Thyroid gland (tissue), 4 donors: ENCODE results near the gene TCF19. TPM values are rescaled to one million over a fixed set of nuclear protein-coding genes. Genes with fewer than 3 reads are reported as not detected.

ENCODE experiments used
- DNase-seq, 2 donors: peaks; one replicate each; pipeline ENCODE4 v3.0.0-alpha.2; 2019
- H3K27ac ChIP-seq, 3 donors: fragments of 200-600 bp; sonication (generic); 1 replicate in 2 of 3; 2 replicates in 1 of 3; pipeline ENCODE4 v1.5.1; 2016 to 2019; ENCODE audit warnings: mild to moderate bottlenecking in 1 of 3, moderate library complexity in 1 of 3
- H3K27me3 ChIP-seq: fragments of 200-600 bp; sonication (generic); one replicate; pipeline ENCODE4 v1.5.1; 2019
- H3K36me3 ChIP-seq, 2 donors: fragments of 200-600 bp; sonication (generic); one replicate each; pipeline ENCODE4 v1.5.1; 2016 to 2019
- H3K4me1 ChIP-seq, 2 donors: fragments of 200-600 bp; sonication (generic); one replicate each; pipeline ENCODE4 v1.5.1; 2017 to 2019
- H3K4me3 ChIP-seq, 3 donors: fragments of 200-600 bp; sonication (generic); replicated peaks in 1 of 3; 1 replicate in 2 of 3; 2 replicates in 1 of 3; pipeline ENCODE4 v1.5.1; 2016; ENCODE audit warnings: mild to moderate bottlenecking in 1 of 3
- H3K9me3 ChIP-seq: fragments of 200-600 bp; sonication (generic); one replicate; pipeline ENCODE4 v1.5.1; 2017
- CTCF ChIP-seq, 6 experiments: fragments of 200-600 bp in 3 of 6; fragments of 450-650 bp in 3 of 6; sonication (generic) in 3 of 6; IDR thresholded peaks; one replicate each; pipeline ENCODE4 v1.5.1; 2016 to 2019; ENCODE audit warnings: antibody characterized with exemption in 6 of 6, mild to moderate bottlenecking in 2 of 6, inconsistent platforms in 1 of 6, moderate library complexity in 1 of 6
- POLR2A ChIP-seq, 2 donors: fragments of 450-650 bp; IDR thresholded peaks; one replicate each; pipeline ENCODE4 v1.6.1; 2017; ENCODE audit warnings: antibody characterized with exemption in 2 of 2, mild to moderate bottlenecking in 2 of 2, moderate library complexity in 1 of 2
- WGBS, 2 donors: methylation state at CpG; one replicate each; pipeline ENCODE4 v1.1.5; 2017; 5-methylcytosine and 5-hydroxymethylcytosine counted together
- intact Hi-C: fragments of 100-400 bp; cut with DNase I; formaldehyde crosslinking; loops from one replicate; pipeline ENCODE4 v1.15.1; 2023
- total RNA-seq, 4 donors: library from RNA; depleted of rRNA; stranded (reverse); fragments of >200 nt; gene quantifications; one replicate each; pipeline ENCODE4 v1.2.3, GENCODE V29; 2016

Gene TCF19
- 1 to 10 TPM; 1.2 to 4.9 (median 3.2) TPM for total RNA-seq

GRCh38 chr6:31158140-31158862, at the start of gene TCF19:
Gene TCF19, plus strand, starts transcription at chr6:31158589. Its CDS starts 881 bp downstream, at chr6:31159470.
- no peak for TF ChIP-seq CTCF (IDR thresholded peaks at IDR 0.05)
- peak in 1 of 2 donors; percentile 54 for TF ChIP-seq POLR2A (IDR thresholded peaks at IDR 0.05)
- 0 to 1% methylated on average over 46 of the region's 65 CpGs for WGBS, 2 donors
- peaks cover 8 to 24% of the 10 kb centered on the region in 2 donors for H3K4me1 ChIP-seq
- no peaks in the 10 kb centered on the region for H3K27me3 ChIP-seq
- intact Hi-C loops = no loop called here
- H3K36me3 ChIP-seq = peaks cover 0 to 3% of the 10 kb centered on the region in 2 donors
- peak within 1 kb of the TSS in 2 of 3 donors; percentile 42 to 65 for H3K27ac ChIP-seq
- peak; percentile 99 for DNase-seq
- peak within 1 kb of the TSS; percentile 27 to 54 (median 51) for H3K4me3 ChIP-seq
- no peaks in the 10 kb centered on the region for H3K9me3 ChIP-seq

DNA sequence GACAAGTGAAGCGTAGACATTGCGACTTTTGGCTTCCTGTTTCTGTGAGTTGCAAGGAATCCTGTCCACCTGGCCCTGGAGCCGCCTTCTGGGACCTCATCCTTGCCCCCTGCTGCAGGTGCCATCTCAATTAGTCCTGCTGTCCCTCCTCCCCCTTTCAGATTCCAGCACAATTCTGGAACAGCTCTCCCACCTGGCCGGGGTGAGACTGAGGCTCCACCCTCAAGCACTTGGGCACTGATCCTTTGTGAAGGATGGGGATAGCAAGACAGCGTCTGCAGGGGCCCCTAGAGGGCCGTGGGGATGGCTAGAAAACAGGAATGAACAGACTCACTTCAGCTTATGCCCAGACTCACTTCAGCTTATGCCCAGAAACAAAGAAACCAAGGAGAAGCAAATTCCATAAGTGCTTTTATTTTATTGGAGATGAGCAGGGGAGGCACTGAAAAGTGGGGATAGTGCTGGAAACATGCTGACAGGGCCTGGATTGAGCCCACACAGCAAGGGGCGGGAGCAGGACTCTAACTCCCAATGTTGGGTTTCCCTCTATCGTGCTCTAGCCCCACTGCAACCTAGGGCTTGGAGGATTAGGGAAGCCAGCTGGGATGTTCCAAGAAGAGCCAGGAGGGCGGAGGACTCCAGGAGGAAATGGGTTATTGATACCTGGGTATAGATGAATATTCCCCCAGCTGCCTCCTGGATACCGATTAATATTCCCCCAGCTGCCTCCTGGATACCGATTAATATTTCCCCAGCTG, 47.4 kb upstream of the TCF19 start:
- no peak for DNase-seq
- TF ChIP-seq CTCF (IDR thresholded peaks at IDR 0.05) (no peak), POLR2A (IDR thresholded peaks at IDR 0.05) (no peak)
- H3K36me3 ChIP-seq = no peaks in the 10 kb centered on the region
- H3K4me3 ChIP-seq = no peak overlapping the region
- 70 to 74% methylated on average over 11 of the region's 11 CpGs for WGBS, 2 donors
- H3K4me1 ChIP-seq = peaks cover 16 to 27% of the 10 kb centered on the region in 2 donors
- intact Hi-C loops = no loop called here
- H3K27me3 ChIP-seq = no peaks in the 10 kb centered on the region
- no peak overlapping the region for H3K27ac ChIP-seq
- H3K9me3 ChIP-seq = no peaks in the 10 kb centered on the region

- H3K27me3 ChIP-seq = no peaks in the 10 kb centered on the region
- H3K9me3 ChIP-seq = no peaks in the 10 kb centered on the region
- peaks cover 16 to 34% of the 10 kb centered on the region in 2 donors for H3K4me1 ChIP-seq
- H3K4me3 ChIP-seq = no peak overlapping the region
- no peak for TF ChIP-seq CTCF (IDR thresholded peaks at IDR 0.05)
- no peak for TF ChIP-seq POLR2A (IDR thresholded peaks at IDR 0.05)
- no peak for DNase-seq
- intact Hi-C loops = no loop called here
- H3K36me3 ChIP-seq = no peaks in the 10 kb centered on the region
- WGBS, 2 donors = 83 to 91% methylated on average over 7 to 13 of the region's 13 CpGs
- H3K27ac ChIP-seq = no peak overlapping the region
Observed at GRCh38 chr6:31111712-31112111, 46.7 kb upstream of the TCF19 start.

DNA sequence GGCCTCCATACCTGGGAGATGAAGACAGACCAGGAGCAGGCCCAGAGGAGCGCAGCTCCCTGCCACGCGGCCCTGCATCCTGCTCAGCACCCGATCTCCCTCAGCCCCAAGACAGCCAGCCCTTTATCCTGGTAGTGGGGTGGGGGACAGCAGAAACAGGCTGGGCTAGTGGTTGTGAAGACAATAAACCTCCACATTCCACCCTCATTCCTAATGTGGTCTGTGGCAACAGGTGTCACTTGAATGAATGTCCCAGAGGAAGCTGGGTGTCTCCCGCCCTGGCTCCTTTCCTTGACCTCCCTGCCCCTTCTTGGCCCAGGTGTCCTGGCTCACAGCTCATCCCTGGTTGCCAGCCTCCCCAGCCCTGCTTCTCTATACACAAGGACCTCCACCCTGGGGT, 45.9 kb upstream of the TCF19 start, which contains the start of gene C6orf15:
C6orf15 (minus strand) TSS at position 98 of the 400 bp plus-strand sequence; CDS start at position 78, 20 bp downstream.
- H3K4me3 ChIP-seq = no peak within 1 kb of the TSS
- H3K27ac ChIP-seq = peak within 1 kb of the TSS in 1 of 3 donors; percentile 82
- H3K36me3 ChIP-seq = no peaks in the 10 kb centered on the region
- WGBS, 2 donors = 91 to 96% methylated on average over 5 of the region's 5 CpGs
- intact Hi-C loops = no loop called here
- H3K4me1 ChIP-seq = peaks cover 16 to 41% of the 10 kb centered on the region in 2 donors
- H3K27me3 ChIP-seq = no peaks in the 10 kb centered on the region
- no peaks in the 10 kb centered on the region for H3K9me3 ChIP-seq
- DNase-seq = no peak
- TF ChIP-seq POLR2A (IDR thresholded peaks at IDR 0.05) (no peak), CTCF (IDR thresholded peaks at IDR 0.05) (no peak)
